Chondrocyte (in vitro differentiated cells): Measurements from ENCODE around the gene NRIP1. TPM values are rescaled to one million over a fixed set of nuclear protein-coding genes. Genes with fewer than 3 reads are reported as not detected.
"Not testable (repeated sequence)": the region's sequence is repeated elsewhere in the genome, so short reads cannot be mapped to it uniquely, and the experiment has no call there.

ENCODE experiments used
- DNase-seq: peaks from one replicate; pipeline ENCODE4 v3.0.0; 2021; ENCODE audit warnings: mixed read lengths, low spot score
- H3K27ac Mint-ChIP-seq: one replicate; pipeline ENCODE4 v1.8.0; 2021; ENCODE audit warnings: mild to moderate bottlenecking, moderate library complexity, mixed read lengths; ENCODE audit not compliant: unreplicated experiment
- H3K27me3 Mint-ChIP-seq: 2 replicates; pipeline ENCODE4 v1.8.0; 2021; ENCODE audit warnings: low read depth, mixed read lengths
- H3K36me3 Mint-ChIP-seq: 2 replicates; pipeline ENCODE4 v1.8.0; 2021; ENCODE audit warnings: low read depth, mixed read lengths
- H3K4me1 Mint-ChIP-seq: 2 replicates; pipeline ENCODE4 v1.8.0; 2021; ENCODE audit warnings: low read depth, mild to moderate bottlenecking, mixed read lengths
- H3K4me3 Mint-ChIP-seq: one replicate; pipeline ENCODE4 v1.8.0; 2021; ENCODE audit warnings: mild to moderate bottlenecking, moderate library complexity, mixed read lengths; ENCODE audit not compliant: unreplicated experiment
- H3K9me3 Mint-ChIP-seq: 2 replicates; pipeline ENCODE4 v1.8.0; 2021; ENCODE audit warnings: low read depth, mixed read lengths
- CTCF ChIP-seq: fragments of 200-600 bp; sonication (generic); IDR thresholded peaks from 2 replicates; pipeline ENCODE4 v1.5.0; 2021; ENCODE audit warnings: antibody characterized with exemption, mild to moderate bottlenecking, moderate library complexity
- total RNA-seq: library from RNA; stranded (reverse); gene quantifications from 3 replicates; pipeline ENCODE4 v1.2.1, GENCODE V29; 2021

The NRIP1 gene
- total RNA-seq, 1 donor from 2014 or later = 22.6 TPM

DNA sequence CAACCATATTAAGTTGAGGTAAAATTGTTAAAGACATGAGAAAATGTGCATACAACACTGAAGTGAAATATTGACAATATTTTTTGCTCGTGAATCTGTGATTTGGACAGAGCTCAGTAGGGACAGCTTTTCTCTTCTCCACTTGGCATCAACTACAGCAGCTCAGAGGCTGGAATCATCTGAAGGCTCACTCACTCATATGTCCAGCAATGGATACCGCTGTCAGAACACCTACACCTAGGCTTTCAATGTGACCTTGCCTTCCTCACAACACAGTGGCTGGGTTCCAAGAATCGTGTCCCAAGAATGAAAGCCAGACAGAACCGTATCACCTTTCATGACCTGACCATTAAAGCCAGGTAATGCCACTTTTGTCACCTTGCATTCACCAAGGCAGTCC is 115.2 kb downstream of the NRIP1 start:
- H3K4me1 Mint-ChIP-seq = no peaks in the 10 kb centered on the region
- no peak for DNase-seq
- H3K9me3 Mint-ChIP-seq = peaks cover 6% of the 10 kb centered on the region

DNA sequence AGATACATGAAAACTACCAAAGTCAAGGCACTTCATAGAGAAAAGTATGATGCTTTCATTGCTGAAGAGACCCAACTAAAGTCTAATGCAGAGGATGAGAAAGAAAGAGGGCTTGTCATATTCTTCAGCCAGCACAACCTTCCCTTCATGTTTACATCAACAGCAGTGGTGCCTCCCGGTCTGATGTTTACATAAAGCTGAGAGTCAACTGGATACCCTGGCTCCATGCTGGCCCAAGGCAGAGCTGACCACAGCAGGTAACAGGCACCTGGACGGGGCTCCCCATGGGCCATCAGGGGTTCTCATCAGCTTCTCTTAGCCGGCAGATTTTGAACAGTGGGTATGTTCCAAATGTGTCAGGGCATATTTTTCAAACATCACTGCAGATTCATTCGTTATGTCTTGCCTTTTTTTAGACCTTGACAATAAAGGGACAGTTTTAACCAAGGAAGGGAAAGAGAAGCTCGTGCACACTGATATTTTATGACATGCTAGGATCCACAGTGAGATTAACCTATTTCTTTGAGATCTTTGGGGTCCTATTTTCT is 117.1 kb downstream of the NRIP1 start:
- DNase-seq = no peak
- no peak overlapping the region for H3K4me3 Mint-ChIP-seq
- no peaks in the 10 kb centered on the region for H3K27me3 Mint-ChIP-seq
- no peaks in the 10 kb centered on the region for H3K4me1 Mint-ChIP-seq
- no peak overlapping the region for H3K27ac Mint-ChIP-seq
- peaks cover 6% of the 10 kb centered on the region for H3K9me3 Mint-ChIP-seq
- H3K36me3 Mint-ChIP-seq = peaks cover 1% of the 10 kb centered on the region
- TF ChIP-seq CTCF = no peak

More for the DNA sequence above, 115.2 kb downstream of the NRIP1 start:
- TF ChIP-seq CTCF = no peak
- Mint-ChIP-seq H3K27me3 (no peaks in the 10 kb centered on the region), H3K4me3 (no peak overlapping the region), H3K27ac (no peak overlapping the region), H3K36me3 (peaks cover 1% of the 10 kb centered on the region)

GRCh38 chr21:14945176-14945575 is 119.6 kb downstream of the NRIP1 start:
- Mint-ChIP-seq H3K4me1 (no peaks in the 10 kb centered on the region), H3K36me3 (peaks cover 1% of the 10 kb centered on the region), H3K27me3 (no peaks in the 10 kb centered on the region), H3K4me3 (no peak overlapping the region), H3K27ac (no peak overlapping the region), H3K9me3 (peaks cover 6% of the 10 kb centered on the region)
- TF ChIP-seq CTCF = no peak
- no peak for DNase-seq

- Mint-ChIP-seq H3K27me3 (no peaks in the 10 kb centered on the region), H3K4me1 (no peaks in the 10 kb centered on the region), H3K4me3 (no peak overlapping the region), H3K36me3 (no peaks in the 10 kb centered on the region), H3K9me3 (peaks cover 4% of the 10 kb centered on the region), H3K27ac (no peak overlapping the region)
- no peak for TF ChIP-seq CTCF
- DNase-seq = no peak
Observed at GRCh38 chr21:14943616-14944015, 121.2 kb downstream of the NRIP1 start.

- DNase-seq = no peak
- H3K4me3 Mint-ChIP-seq = no peak overlapping the region
- no peak overlapping the region for H3K27ac Mint-ChIP-seq
- no peaks in the 10 kb centered on the region for H3K27me3 Mint-ChIP-seq
- H3K4me1 Mint-ChIP-seq = no peaks in the 10 kb centered on the region
- peaks cover 3% of the 10 kb centered on the region for H3K36me3 Mint-ChIP-seq
- peaks cover 10% of the 10 kb centered on the region for H3K9me3 Mint-ChIP-seq
- TF ChIP-seq CTCF = no peak
Observed at GRCh38 chr21:14942801-14943490, 121.9 kb downstream of the NRIP1 start.

GRCh38 chr21:14927324-14927723 is 137.5 kb downstream of the NRIP1 start:
- not testable (repeated sequence) for H3K27me3 Mint-ChIP-seq, H3K9me3 Mint-ChIP-seq, DNase-seq, H3K4me3 Mint-ChIP-seq, H3K36me3 Mint-ChIP-seq, H3K27ac Mint-ChIP-seq
- peaks cover 19% of the 10 kb centered on the region for H3K4me1 Mint-ChIP-seq
